ENCODE data around the gene RPH3AL.

RPH3AL gene

DNA sequence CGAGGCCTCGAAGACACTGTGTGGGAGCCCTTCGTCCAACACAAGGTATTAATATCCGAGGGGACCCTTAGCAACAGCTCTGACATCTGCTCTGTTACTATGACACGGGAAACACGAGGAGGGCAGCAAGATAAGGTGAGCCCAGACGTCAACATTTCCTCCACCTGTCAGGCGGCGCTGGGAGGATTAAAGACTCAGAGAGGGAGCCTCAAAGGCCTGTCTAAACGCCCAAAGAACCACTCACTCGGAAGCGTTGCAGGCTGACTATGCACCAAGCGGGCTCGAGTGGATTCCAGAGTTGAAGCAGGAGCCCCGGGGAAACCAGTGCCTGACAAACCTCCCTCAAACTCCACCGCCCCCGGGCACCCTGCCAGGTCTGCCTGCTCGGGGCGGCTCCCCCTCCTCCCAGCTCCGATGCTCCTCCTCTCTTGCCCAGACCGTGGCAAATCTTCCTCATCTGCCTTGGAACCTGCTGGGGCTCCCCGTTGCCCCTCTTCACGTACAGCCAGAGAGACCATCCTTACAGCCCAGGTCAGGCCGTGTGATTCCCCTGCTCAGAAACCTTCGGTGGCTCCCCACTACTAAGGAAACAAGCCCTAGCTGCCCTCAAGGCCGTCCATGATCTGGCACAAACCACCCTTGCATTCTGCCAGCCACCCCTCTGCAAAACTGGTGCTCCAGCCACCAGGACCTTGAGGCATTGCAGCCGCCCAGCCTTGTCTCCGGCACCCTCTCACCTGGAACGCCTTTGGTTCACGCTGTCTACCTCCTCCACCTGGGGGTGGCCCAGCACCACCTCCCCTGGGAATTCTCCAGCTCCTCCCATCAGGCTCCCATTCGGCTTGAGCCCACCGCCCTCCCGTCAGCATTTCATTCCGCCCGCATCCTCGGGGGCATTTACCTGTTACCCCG, 16.2 kb downstream of the RPH3AL start:
- TF ChIP-seq EGR1 (IDR thresholded peaks at IDR 0.05) (no peak), FOXM1 (IDR thresholded peaks at IDR 0.05; ENCODE audit: borderline replicate concordance, low read depth) (no peak), RAD21 (IDR thresholded peaks at IDR 0.05; ENCODE audit: low read depth) (no peak), CEBPB (IDR thresholded peaks at IDR 0.05) (no peak), CREB1 (IDR thresholded peaks at IDR 0.05; ENCODE audit: low read depth) (no peak), ZBTB7A (IDR thresholded peaks at IDR 0.05; ENCODE audit: low read depth) (no peak), YY1 (IDR thresholded peaks at IDR 0.05; ENCODE audit: low read depth) (no peak), TAF1 (IDR thresholded peaks at IDR 0.05; ENCODE audit: low read depth) (no peak), TEAD4 (IDR thresholded peaks at IDR 0.05) (no peak), NFIC (IDR thresholded peaks at IDR 0.05) (no peak), TCF12 (IDR thresholded peaks at IDR 0.05; ENCODE audit: low read depth) (no peak), EP300 (IDR thresholded peaks at IDR 0.05; ENCODE audit: borderline replicate concordance) (no peak)
- TF ChIP-seq, protein P1, sequence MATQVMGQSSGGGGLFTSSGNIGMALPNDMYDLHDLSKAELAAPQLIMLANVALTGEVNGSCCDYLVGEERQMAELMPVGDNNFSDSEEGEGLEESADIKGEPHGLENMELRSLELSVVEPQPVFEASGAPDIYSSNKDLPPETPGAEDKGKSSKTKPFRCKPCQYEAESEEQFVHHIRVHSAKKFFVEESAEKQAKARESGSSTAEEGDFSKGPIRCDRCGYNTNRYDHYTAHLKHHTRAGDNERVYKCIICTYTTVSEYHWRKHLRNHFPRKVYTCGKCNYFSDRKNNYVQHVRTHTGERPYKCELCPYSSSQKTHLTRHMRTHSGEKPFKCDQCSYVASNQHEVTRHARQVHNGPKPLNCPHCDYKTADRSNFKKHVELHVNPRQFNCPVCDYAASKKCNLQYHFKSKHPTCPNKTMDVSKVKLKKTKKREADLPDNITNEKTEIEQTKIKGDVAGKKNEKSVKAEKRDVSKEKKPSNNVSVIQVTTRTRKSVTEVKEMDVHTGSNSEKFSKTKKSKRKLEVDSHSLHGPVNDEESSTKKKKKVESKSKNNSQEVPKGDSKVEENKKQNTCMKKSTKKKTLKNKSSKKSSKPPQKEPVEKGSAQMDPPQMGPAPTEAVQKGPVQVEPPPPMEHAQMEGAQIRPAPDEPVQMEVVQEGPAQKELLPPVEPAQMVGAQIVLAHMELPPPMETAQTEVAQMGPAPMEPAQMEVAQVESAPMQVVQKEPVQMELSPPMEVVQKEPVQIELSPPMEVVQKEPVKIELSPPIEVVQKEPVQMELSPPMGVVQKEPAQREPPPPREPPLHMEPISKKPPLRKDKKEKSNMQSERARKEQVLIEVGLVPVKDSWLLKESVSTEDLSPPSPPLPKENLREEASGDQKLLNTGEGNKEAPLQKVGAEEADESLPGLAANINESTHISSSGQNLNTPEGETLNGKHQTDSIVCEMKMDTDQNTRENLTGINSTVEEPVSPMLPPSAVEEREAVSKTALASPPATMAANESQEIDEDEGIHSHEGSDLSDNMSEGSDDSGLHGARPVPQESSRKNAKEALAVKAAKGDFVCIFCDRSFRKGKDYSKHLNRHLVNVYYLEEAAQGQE (IDR thresholded peaks at IDR 0.05; ENCODE audit: low read depth) = no peak
- TF ChIP-seq, protein P2, sequence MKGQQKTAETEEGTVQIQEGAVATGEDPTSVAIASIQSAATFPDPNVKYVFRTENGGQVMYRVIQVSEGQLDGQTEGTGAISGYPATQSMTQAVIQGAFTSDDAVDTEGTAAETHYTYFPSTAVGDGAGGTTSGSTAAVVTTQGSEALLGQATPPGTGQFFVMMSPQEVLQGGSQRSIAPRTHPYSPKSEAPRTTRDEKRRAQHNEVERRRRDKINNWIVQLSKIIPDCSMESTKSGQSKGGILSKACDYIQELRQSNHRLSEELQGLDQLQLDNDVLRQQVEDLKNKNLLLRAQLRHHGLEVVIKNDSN (IDR thresholded peaks at IDR 0.05) = no peak
- TF ChIP-seq, protein P3, sequence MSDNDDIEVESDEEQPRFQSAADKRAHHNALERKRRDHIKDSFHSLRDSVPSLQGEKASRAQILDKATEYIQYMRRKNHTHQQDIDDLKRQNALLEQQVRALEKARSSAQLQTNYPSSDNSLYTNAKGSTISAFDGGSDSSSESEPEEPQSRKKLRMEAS (IDR thresholded peaks at IDR 0.05) = no peak

DNA sequence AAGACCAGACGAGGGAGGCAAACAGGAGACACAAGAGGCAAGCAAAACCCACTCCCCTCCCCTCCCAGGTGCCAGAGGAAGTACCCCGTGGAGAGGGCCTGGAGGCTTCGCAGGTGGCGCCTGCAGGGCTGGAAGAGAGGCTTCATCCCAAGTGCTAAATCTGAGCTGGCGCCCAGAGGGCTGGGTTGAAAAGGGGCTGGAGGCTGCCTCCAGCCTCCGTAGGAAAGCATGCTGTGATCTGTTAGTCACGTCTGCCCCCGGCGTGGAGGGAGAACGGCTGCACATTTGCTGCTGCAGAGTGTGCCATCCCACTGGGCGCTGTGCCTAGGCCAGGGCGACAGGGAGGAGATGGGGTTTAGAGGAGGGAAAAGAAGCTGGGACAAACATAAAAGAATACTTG, 16.9 kb downstream of the RPH3AL start:
- TF ChIP-seq TAF1 (IDR thresholded peaks at IDR 0.05; ENCODE audit: low read depth) (no peak), EGR1 (IDR thresholded peaks at IDR 0.05) (no peak), EP300 (IDR thresholded peaks at IDR 0.05; ENCODE audit: borderline replicate concordance) (no peak), CREB1 (IDR thresholded peaks at IDR 0.05; ENCODE audit: low read depth) (no peak), NFIC (IDR thresholded peaks at IDR 0.05) (no peak), ZBTB7A (IDR thresholded peaks at IDR 0.05; ENCODE audit: low read depth) (no peak), TCF12 (IDR thresholded peaks at IDR 0.05; ENCODE audit: low read depth) (no peak), TEAD4 (IDR thresholded peaks at IDR 0.05) (no peak), YY1 (IDR thresholded peaks at IDR 0.05; ENCODE audit: low read depth) (no peak), RAD21 (IDR thresholded peaks at IDR 0.05; ENCODE audit: low read depth) (no peak), CEBPB (IDR thresholded peaks at IDR 0.05) (no peak)
- TF ChIP-seq, protein P2 (IDR thresholded peaks at IDR 0.05) = no peak
- TF ChIP-seq, protein P3 (IDR thresholded peaks at IDR 0.05) = no peak

DNA sequence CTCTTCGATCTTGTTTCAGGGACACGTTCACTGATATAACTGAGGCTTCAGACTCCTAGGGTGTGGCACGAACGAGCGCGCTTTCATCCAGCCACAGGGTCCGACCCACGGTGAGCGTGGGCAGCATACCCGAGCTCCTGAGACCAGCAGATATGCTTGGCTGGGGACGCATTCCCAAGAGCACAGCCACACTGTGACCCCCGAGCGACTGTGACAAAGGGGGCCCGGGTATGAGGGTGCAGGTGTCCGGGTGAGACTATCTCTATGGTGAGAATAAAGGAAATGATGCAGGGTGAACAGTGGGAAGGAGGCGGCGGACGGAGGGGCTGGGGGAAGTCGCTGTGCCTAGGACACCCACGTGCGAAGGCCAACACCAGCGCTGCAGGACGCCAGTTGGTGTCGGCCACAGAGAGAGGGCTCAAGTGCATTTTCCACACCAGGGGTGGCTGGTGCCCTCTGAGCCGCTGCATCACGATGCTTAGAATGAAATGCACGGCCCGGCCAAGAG, 17.6 kb downstream of the RPH3AL start:
- TF ChIP-seq ZBTB7A (IDR thresholded peaks at IDR 0.05; ENCODE audit: low read depth) = no peak

DNA sequence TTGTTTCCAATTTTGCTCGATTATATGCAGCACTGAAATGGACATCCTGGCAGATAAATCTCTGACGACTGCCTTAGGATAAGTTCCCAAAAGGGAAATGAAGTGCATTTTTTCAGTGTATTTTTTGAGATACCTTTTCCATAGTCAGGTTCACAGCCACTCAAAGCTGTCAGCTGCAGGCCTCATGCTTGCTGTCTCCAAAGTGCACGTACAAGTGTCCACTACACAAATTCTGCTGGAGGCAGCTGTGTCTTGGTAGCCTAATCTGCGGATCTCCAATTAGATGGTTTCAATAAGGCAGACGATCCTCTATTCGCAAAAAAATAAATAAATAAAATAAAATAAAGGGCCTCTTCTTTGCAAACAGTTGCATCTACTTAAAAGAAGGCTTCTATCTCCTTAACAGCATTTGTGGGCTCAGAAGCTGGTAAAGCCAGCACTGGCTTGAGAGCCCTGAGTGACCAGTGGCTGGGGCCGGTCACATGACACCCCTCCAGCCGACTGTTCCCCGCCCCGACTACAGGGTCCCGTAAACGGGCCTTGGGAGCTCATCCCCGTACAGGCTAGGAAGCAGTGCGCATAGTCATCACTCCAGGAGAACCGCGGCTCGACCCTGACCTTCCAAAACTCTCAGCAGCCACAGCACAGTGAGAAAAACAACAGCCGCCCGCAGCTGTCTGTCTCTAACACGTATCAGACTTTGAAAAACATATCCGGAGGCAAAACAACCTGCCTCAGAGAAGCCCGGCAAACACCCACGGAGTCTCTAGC, 18.8 kb downstream of the RPH3AL start:
- TF ChIP-seq ZBTB7A (IDR thresholded peaks at IDR 0.05; ENCODE audit: low read depth) = no peak
- no peak for TF ChIP-seq NFIC (IDR thresholded peaks at IDR 0.05)
- no peak for TF ChIP-seq FOXM1 (IDR thresholded peaks at IDR 0.05; ENCODE audit: borderline replicate concordance, low read depth)

DNA sequence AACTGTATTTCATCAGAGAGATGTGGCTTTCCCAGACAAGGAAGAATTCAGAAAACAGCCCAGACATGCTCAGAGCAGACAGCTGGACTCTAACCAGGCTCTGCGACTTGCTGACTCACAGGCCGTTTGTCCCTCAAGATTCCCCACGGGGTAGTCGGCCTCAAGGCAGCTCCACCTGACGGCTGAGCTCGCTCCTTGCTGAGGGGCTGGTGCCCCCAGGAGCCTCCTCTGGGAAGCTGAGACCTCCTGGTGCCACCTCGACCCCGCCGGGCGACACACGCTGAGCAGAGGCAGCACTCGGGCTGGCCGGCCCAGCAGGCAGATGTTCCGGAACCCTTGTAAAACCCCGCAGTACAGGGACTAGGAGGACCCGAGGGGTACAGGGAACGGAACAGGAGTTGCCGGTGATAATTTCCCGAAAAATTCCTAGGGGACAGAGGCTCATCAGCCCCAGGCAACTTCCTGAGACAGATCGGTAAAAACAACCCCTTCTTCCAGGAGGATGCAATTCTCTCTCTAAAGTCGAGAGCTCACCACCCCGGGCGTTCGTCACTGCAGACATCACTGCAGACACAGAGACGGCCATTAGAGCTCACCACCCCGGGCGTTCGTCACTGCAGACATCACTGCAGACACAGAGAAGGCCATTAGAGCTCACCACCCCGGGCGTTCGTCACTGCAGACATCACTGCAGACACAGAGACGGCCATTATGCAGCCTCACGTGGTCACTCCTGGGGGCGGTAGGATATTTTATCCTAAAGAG, 19.9 kb downstream of the RPH3AL start:
- TF ChIP-seq YY1 (IDR thresholded peaks at IDR 0.05; ENCODE audit: low read depth) (no peak), RAD21 (IDR thresholded peaks at IDR 0.05; ENCODE audit: low read depth) (no peak)
- TF ChIP-seq, protein P1 (IDR thresholded peaks at IDR 0.05; ENCODE audit: low read depth) = no peak
- TF ChIP-seq, protein P2 (IDR thresholded peaks at IDR 0.05) = no peak

All from Ishikawa (cell line).